ENCODE measurements around the gene ALX3. TPM values are rescaled to one million over a fixed set of nuclear protein-coding genes. Genes with fewer than 3 reads are reported as not detected.

Gene ALX3
- total and polyA plus RNA-seq, 10 of the 15 experiments (the other 5 are each of a cell fraction or from before 2014, with no cell fraction given), result not detected

GRCh38 chr1:110018396-110018795 is 52.1 kb downstream of the ALX3 start:
- ChIA-PET RAD21 (ENCODE audit: unreplicated experiment) (no interaction called here), SMC1A (ENCODE audit: uncharacterized antibody, unreplicated experiment) (interaction anchor here (2.2 kb wide), 1 partner anchor 11 kb away, joined by 5 read pairs; no protein-coding TSS in a partner anchor), CTCF (interaction anchor here (0.7 to 7.9 kb wide), 2 partner anchors 11 to 48 kb away, joined by 3 to 57 read pairs; no protein-coding TSS in a partner anchor), POLR2A (no interaction called here)
- DNase-seq (ENCODE audit: low read depth, low spot score) (no peak), FAIRE-seq (no peak), ATAC-seq (no peak)
- H3K9ac ChIP-seq (ENCODE audit: control insufficient read depth, insufficient read depth, low read length), result no peak overlapping the region
- no peaks in the 10 kb centered on the region for H3K9me3 ChIP-seq (replicated peaks; ENCODE audit: control insufficient read depth, insufficient read depth, low read length)
- no peak overlapping the region for H3K4me2 ChIP-seq (ENCODE audit: control insufficient read depth, insufficient read depth)
- in situ Hi-C loops (cut with MboI), result no loop called here
- no peaks in the 10 kb centered on the region for H3K79me2 ChIP-seq (ENCODE audit: control insufficient read depth, insufficient read depth, low read length)
- no TSS peak for BruUV-seq (replicated peaks)
- intact Hi-C loops (cut with micrococcal nuclease; ENCODE audit: unreplicated experiment), result no loop called here
- no peaks in the 10 kb centered on the region for H3K4me1 ChIP-seq (ENCODE audit: control insufficient read depth, insufficient read depth, low read length)
- no peaks in the 10 kb centered on the region for H3K27me3 ChIP-seq (replicated peaks in 1 of 2; ENCODE audit: control insufficient read depth in 2 of 2, insufficient read depth in 2 of 2, low read length in 1 of 2)
- peaks cover 11 to 49% of the 10 kb centered on the region in 2 experiments for H3K36me3 ChIP-seq (ENCODE audit: control insufficient read depth in 2 of 2, insufficient read depth in 2 of 2, low read length in 1 of 2)
- no peak overlapping the region for H2AFZ ChIP-seq (ENCODE audit: control insufficient read depth, low read depth, low read length)
- no peaks in the 10 kb centered on the region for H4K20me1 ChIP-seq (ENCODE audit: control insufficient read depth, insufficient read depth)
- TF ChIP-seq NKRF (conservative IDR thresholded peaks at IDR 0.05), result no peak
- WGBS (ENCODE audit: insufficient coverage, insufficient replicate concordance, low lambda C conversion rate, missing lambda C conversion rate), result 99% methylated on average over 9 of the region's 9 CpGs
- no peak overlapping the region for H3K27ac ChIP-seq (ENCODE audit: control insufficient read depth, insufficient read depth)
- no peak overlapping the region for H3K4me3 ChIP-seq

DNA sequence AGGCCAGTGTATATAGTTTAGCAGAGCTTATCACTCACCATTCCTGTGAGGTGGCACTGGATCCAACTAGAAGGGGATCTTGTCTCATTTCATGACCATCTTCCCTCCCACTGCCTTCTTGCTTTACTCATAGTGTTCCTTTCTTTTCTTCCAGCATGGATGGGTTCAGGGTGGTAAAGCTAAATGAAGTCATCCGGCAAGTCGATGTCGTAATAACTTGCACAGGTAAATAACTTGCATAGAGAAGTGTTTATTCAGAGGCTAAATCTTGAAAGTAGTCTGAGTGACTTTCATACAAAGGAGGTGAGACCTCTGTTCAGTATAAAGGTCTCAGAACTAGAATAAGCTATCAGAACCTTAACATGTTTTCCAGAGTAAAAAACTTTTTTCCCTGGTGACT is 52.7 kb downstream of the ALX3 start:
- H3K9me3 ChIP-seq (replicated peaks; ENCODE audit: control insufficient read depth, insufficient read depth, low read length), result no peaks in the 10 kb centered on the region
- H3K9ac ChIP-seq (ENCODE audit: control insufficient read depth, insufficient read depth, low read length), result no peak overlapping the region
- TF ChIP-seq JUNB (IDR thresholded peaks at IDR 0.05), result no peak
- no TSS peak for BruUV-seq (replicated peaks)
- no peaks in the 10 kb centered on the region for H4K20me1 ChIP-seq (ENCODE audit: control insufficient read depth, insufficient read depth)
- no peak overlapping the region for H3K4me2 ChIP-seq (ENCODE audit: control insufficient read depth, insufficient read depth)
- H3K4me1 ChIP-seq (ENCODE audit: control insufficient read depth, insufficient read depth, low read length), result peaks cover 1% of the 10 kb centered on the region
- no peaks in the 10 kb centered on the region for H3K27me3 ChIP-seq (replicated peaks in 1 of 2; ENCODE audit: control insufficient read depth in 2 of 2, insufficient read depth in 2 of 2, low read length in 1 of 2)
- 100% methylated on average over 3 of the region's 3 CpGs for WGBS (ENCODE audit: insufficient coverage, insufficient replicate concordance, low lambda C conversion rate, missing lambda C conversion rate)
- peaks cover 11 to 54% of the 10 kb centered on the region in 2 experiments for H3K36me3 ChIP-seq (ENCODE audit: control insufficient read depth in 2 of 2, insufficient read depth in 2 of 2, low read length in 1 of 2)
- ATAC-seq (no peak), DNase-seq (ENCODE audit: low read depth, low spot score) (no peak), FAIRE-seq (no peak)
- ChIA-PET RAD21 (ENCODE audit: unreplicated experiment) (no interaction called here), SMC1A (ENCODE audit: uncharacterized antibody, unreplicated experiment) (interaction anchor here (2.2 kb wide), 1 partner anchor 11 kb away, joined by 5 read pairs; no protein-coding TSS in a partner anchor), POLR2A (no interaction called here), CTCF (interaction anchor here (0.7 to 7.9 kb wide), 2 partner anchors 12 to 47 kb away, joined by 3 to 57 read pairs; no protein-coding TSS in a partner anchor)
- in situ Hi-C loops (cut with MboI), result no loop called here
- H3K79me2 ChIP-seq (ENCODE audit: control insufficient read depth, insufficient read depth, low read length), result no peaks in the 10 kb centered on the region
- H3K4me3 ChIP-seq, result no peak overlapping the region
- intact Hi-C loops (cut with micrococcal nuclease; ENCODE audit: unreplicated experiment), result no loop called here
- H2AFZ ChIP-seq (ENCODE audit: control insufficient read depth, low read depth, low read length), result no peak overlapping the region
- H3K27ac ChIP-seq (ENCODE audit: control insufficient read depth, insufficient read depth), result no peak overlapping the region

Data from GM12878 (cell line).